A673 (cell line): Measurements from ENCODE around the gene ZNF664. TPM values are rescaled to one million over a fixed set of nuclear protein-coding genes. Genes with fewer than 3 reads are reported as not detected.

Experiments used
- BruUV-seq: library from RNA; stranded (reverse); fragments of 400-500 nt; replicated peaks from 2 replicates; lab custom pipeline; 2021; lab: Mats Ljungman, UMichigan
- CTCF ChIA-PET: fragments of 300-600 bp; sonication (Branson Sonifier 250); formaldehyde crosslinking; loops from one replicate; lab custom pipeline; 2022; ENCODE audit warnings: antibody characterized with exemption; lab: Charles Lee
- POLR2A ChIA-PET: fragments of 300-600 bp; sonication (Branson Sonifier 250); formaldehyde crosslinking; loops from one replicate; lab custom pipeline; 2022; ENCODE audit warnings: antibody characterized with exemption; ENCODE audit not compliant: low non-redundant PET; lab: Charles Lee
- DNase-seq: peaks from one replicate; pipeline ENCODE4 v3.0.0-alpha.2; 2015; ENCODE audit warnings: low spot score
- H3K27ac ChIP-seq: fragments of 200-600 bp; sonication (generic); 2 replicates; pipeline ENCODE4 v1.5.1; 2016; ENCODE audit warnings: mixed run types, low read depth, mild to moderate bottlenecking, mixed read lengths, antibody characterized with exemption, low read length; ENCODE audit not compliant: poor library complexity, severe bottlenecking
- H3K27me3 ChIP-seq: fragments of 200-600 bp; sonication (generic); replicated peaks from 2 replicates; pipeline ENCODE4 v1.6.1; 2017; ENCODE audit warnings: mixed run types, low read depth, mild to moderate bottlenecking, mixed read lengths, antibody characterized with exemption, low read length; ENCODE audit not compliant: insufficient read depth, poor library complexity
- H3K36me3 ChIP-seq: fragments of 200-600 bp; sonication (generic); 2 replicates; pipeline ENCODE4 v1.6.1; 2016; ENCODE audit warnings: mixed run types, mild to moderate bottlenecking, mixed read lengths, antibody characterized with exemption, low read length; ENCODE audit not compliant: insufficient read depth, poor library complexity, severe bottlenecking
- H3K4me1 ChIP-seq: fragments of 200-600 bp; sonication (generic); 2 replicates; pipeline ENCODE4 v1.6.1; 2017; ENCODE audit warnings: mixed run types, mild to moderate bottlenecking, mixed read lengths, antibody characterized with exemption, low read length; ENCODE audit not compliant: insufficient read depth, poor library complexity, severe bottlenecking
- H3K4me3 ChIP-seq: fragments of 200-600 bp; sonication (generic); 2 replicates; pipeline ENCODE4 v1.5.1; 2016; ENCODE audit warnings: low read depth, mixed run types, mild to moderate bottlenecking, mixed read lengths, low read length; ENCODE audit not compliant: poor library complexity, severe bottlenecking
- H3K9me3 ChIP-seq: fragments of 200-600 bp; sonication (generic); 2 replicates; pipeline ENCODE4 v1.6.1; 2016; ENCODE audit warnings: mixed run types, low read depth, mild to moderate bottlenecking, mixed read lengths, antibody characterized with exemption, low read length; ENCODE audit not compliant: poor library complexity, severe bottlenecking
- EZH2 ChIP-seq: fragments of 200-600 bp; sonication (generic); IDR thresholded peaks from 2 replicates; pipeline ENCODE4 v1.6.1; 2017; ENCODE audit warnings: borderline replicate concordance, low read depth, mild to moderate bottlenecking, mixed read lengths, antibody characterized with exemption, low read length; ENCODE audit not compliant: poor library complexity, severe bottlenecking
- intact Hi-C: fragments of 100-400 bp; cut with micrococcal nuclease; formaldehyde crosslinking; loops from one replicate; pipeline ENCODE4 v1.10.0; 2022; ENCODE audit not compliant: unreplicated experiment
- total RNA-seq: library from RNA; stranded (reverse); gene quantifications from 2 replicates; pipeline ENCODE4 v1.2.3, GENCODE V29; 2021
- TF ChIP-seq, protein P1 (sequence below): fragments of 300-800, 200-600 bp; sonication (generic); conservative IDR thresholded peaks from 2 replicates; pipeline ENCODE4 v1.5.1; 2017; ENCODE audit warnings: low read depth, mild to moderate bottlenecking, antibody characterized with exemption, low read length, moderate library complexity, mixed read lengths

Gene ZNF664
- total RNA-seq, 1 experiment from 2014 or later: 135 TPM

DNA sequence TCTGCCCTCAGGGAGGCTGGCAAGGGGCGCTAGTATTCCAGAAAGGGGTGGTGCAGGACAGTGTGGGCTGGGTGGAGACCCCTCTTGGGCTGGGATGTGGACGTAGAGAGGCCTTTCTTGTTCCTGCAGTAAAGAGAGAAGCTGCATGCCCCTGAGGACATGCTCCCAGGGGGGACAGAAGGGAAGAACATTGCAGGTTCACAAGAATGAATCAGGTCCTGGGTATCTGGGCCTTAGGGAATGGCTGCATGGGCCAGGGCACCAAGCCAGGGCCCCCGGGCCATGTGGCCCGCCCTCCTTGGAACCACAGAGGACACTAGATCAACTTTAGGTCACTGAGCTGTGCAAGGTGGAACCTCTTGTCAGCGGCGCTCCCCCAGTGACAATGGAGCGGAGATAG lies 51.8 kb downstream of the ZNF664 start:
- TF ChIP-seq, protein P1, sequence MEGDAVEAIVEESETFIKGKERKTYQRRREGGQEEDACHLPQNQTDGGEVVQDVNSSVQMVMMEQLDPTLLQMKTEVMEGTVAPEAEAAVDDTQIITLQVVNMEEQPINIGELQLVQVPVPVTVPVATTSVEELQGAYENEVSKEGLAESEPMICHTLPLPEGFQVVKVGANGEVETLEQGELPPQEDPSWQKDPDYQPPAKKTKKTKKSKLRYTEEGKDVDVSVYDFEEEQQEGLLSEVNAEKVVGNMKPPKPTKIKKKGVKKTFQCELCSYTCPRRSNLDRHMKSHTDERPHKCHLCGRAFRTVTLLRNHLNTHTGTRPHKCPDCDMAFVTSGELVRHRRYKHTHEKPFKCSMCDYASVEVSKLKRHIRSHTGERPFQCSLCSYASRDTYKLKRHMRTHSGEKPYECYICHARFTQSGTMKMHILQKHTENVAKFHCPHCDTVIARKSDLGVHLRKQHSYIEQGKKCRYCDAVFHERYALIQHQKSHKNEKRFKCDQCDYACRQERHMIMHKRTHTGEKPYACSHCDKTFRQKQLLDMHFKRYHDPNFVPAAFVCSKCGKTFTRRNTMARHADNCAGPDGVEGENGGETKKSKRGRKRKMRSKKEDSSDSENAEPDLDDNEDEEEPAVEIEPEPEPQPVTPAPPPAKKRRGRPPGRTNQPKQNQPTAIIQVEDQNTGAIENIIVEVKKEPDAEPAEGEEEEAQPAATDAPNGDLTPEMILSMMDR: no peak
- no peak for TF ChIP-seq EZH2
- BruUV-seq: no TSS peak
- no peaks in the 10 kb centered on the region for H3K36me3 ChIP-seq
- CTCF ChIA-PET: no interaction called here
- no peaks in the 10 kb centered on the region for H3K4me1 ChIP-seq
- H3K27me3 ChIP-seq: no peaks in the 10 kb centered on the region
- H3K27ac ChIP-seq: no peak overlapping the region
- H3K4me3 ChIP-seq: no peak overlapping the region
- POLR2A ChIA-PET: no interaction called here
- no peak for DNase-seq
- H3K9me3 ChIP-seq: no peaks in the 10 kb centered on the region
- intact Hi-C loops: no loop called here

DNA sequence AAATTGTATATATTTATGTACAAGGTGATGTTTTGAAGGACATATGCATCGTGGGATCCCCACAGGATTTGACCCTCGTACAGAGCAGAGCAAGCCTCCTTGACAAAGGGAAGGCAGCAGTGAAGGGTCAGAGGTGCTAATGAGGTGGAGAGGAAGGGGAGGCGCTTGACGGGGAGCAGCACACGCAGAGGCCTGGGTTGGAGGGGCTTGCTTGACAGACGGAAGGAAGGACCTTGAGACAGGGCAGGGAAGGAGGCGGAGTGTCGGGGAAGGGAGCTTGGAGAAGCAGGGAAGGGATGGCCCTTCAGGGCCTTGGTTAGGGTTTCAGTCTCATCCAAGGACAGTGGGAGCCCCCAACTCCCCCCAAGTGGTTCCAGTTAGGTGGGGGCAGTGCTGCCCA lies 52.6 kb downstream of the ZNF664 start:
- Histone ChIP-seq H3K36me3 (no peaks in the 10 kb centered on the region), H3K4me3 (no peak overlapping the region), H3K9me3 (no peaks in the 10 kb centered on the region), H3K4me1 (no peaks in the 10 kb centered on the region), H3K27me3 (no peaks in the 10 kb centered on the region), H3K27ac (no peak overlapping the region)
- ChIA-PET CTCF (no interaction called here), POLR2A (no interaction called here)
- TF ChIP-seq EZH2: no peak
- TF ChIP-seq, protein P1: no peak
- intact Hi-C loops: no loop called here
- BruUV-seq: no TSS peak
- DNase-seq: no peak

DNA sequence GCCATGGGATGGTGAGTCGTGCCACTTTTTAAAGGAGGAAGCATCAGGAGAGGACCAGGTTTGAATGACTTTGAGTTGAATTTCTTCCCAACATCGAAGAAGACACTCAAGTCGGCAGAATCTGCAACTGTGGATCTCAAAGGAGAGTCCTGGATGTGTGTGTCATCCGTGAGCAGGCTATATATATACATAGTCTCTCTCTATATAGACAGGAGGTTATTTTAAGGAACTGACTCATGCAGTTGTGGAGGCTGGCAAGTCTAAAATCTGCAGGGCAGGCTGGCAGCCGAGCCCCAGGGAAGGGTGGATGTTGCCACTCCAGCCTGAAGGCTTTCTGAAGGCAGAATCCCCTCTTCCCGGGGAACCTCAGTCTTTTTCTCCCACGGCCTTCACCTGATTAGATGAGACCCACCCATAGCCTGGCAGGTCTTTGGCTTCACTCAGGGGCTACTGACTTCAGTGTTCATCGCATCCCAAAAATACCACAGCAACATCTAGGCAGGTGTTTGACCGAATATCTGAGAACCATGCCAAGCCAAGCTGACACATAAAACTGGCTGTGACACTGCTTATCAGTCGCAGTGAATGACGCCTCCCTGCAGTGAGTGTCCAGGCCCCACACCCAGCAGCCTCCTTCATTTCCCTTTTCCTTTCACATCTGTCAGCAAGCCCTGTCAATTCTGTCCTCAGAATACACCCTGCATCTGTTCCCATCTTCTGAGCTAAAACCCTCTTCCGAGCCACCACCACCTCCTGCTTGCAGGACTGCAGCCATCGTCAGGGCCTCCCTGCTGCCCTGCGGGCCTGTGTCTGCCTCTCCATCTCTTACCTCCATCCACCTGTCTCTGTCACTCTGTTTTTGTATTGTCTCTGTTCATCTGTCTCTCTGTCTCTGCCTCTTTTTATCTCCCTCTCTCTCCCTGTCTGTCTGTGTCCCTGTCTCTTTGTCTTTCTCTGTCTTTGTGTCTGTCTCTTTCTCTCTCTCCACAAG lies 54.0 kb downstream of the ZNF664 start:
- BruUV-seq: no TSS peak
- POLR2A ChIA-PET: no interaction called here
- Histone ChIP-seq H3K27ac (no peak overlapping the region), H3K36me3 (no peaks in the 10 kb centered on the region), H3K9me3 (no peaks in the 10 kb centered on the region), H3K4me3 (no peak overlapping the region), H3K27me3 (no peaks in the 10 kb centered on the region), H3K4me1 (no peaks in the 10 kb centered on the region)
- CTCF ChIA-PET: no interaction called here
- intact Hi-C loops: no loop called here
- no peak for DNase-seq
- TF ChIP-seq, protein P1: no peak
- TF ChIP-seq EZH2: no peak
